Fibroblast of pulmonary artery (primary cell): Measurements from ENCODE around the gene SGK1.
"Not testable (repeated sequence)": the region's sequence is repeated elsewhere in the genome, so short reads cannot be mapped to it uniquely, and the experiment has no call there.

Experiments
- DNase-seq: peaks from one replicate; pipeline ENCODE4 v3.0.0-alpha.2; 2010; ENCODE audit warnings: low read depth
- H3K4me3 ChIP-seq: replicated peaks from 2 replicates; pipeline ENCODE4 v1.5.1; 2011; ENCODE audit warnings: low read depth, mild to moderate bottlenecking, control low read depth, low read length, moderate library complexity
- CTCF ChIP-seq: IDR thresholded peaks from 2 replicates; pipeline ENCODE4 v1.5.1; 2011; ENCODE audit warnings: mild to moderate bottlenecking, control low read depth, low read length, inconsistent platforms; ENCODE audit errors: missing control alignments

The SGK1 gene

GRCh38 chr6:134221250-134221649 is 96.7 kb downstream of the SGK1 start:
- no peak for TF ChIP-seq CTCF
- H3K4me3 ChIP-seq: no peak overlapping the region
- no peak for DNase-seq

- no peak for DNase-seq
- no peak for TF ChIP-seq CTCF
- no peak overlapping the region for H3K4me3 ChIP-seq
Observed at GRCh38 chr6:134217798-134218140, 100.1 kb downstream of the SGK1 start.

GRCh38 chr6:134217105-134217797 is 100.7 kb downstream of the SGK1 start:
- no peak for TF ChIP-seq CTCF
- no peak overlapping the region for H3K4me3 ChIP-seq
- DNase-seq: no peak

GRCh38 chr6:134216301-134217010 is 101.5 kb downstream of the SGK1 start:
- TF ChIP-seq CTCF: no peak
- no peak overlapping the region for H3K4me3 ChIP-seq
- DNase-seq: no peak

GRCh38 chr6:134213410-134213809 is 104.5 kb downstream of the SGK1 start:
- not testable (repeated sequence) for H3K4me3 ChIP-seq, DNase-seq

- H3K4me3 ChIP-seq: no peak overlapping the region
- no peak for DNase-seq
- no peak for TF ChIP-seq CTCF
Observed at GRCh38 chr6:134211297-134211696, 106.6 kb downstream of the SGK1 start.

- no peak for DNase-seq
- no peak overlapping the region for H3K4me3 ChIP-seq
- TF ChIP-seq CTCF: no peak
Observed at GRCh38 chr6:134207421-134207820, 110.5 kb downstream of the SGK1 start.
